Neuronal stem cell (in vitro differentiated cells): Measurements from ENCODE around the gene BPIFB2.

Experiments used
- DNase-seq: peaks from one replicate; pipeline ENCODE4 v3.0.0-alpha.2; 2013; ENCODE audit warnings: low spot score
- H2AFZ ChIP-seq: one replicate; pipeline ENCODE4 v1.6.1; 2013; ENCODE audit warnings: mild to moderate bottlenecking, low read length, inconsistent platforms
- H2AK5ac ChIP-seq: 2 replicates; pipeline ENCODE4 v1.6.1; 2013; ENCODE audit warnings: low read depth, mild to moderate bottlenecking, inconsistent platforms, low read length, moderate library complexity, mixed read lengths
- H2BK120ac ChIP-seq: 2 replicates; pipeline ENCODE4 v1.6.1; 2013; ENCODE audit warnings: low read depth, mild to moderate bottlenecking, inconsistent platforms, low read length, moderate library complexity, mixed read lengths
- H2BK12ac ChIP-seq: one replicate; pipeline ENCODE4 v1.6.1; 2013; ENCODE audit warnings: low read length, inconsistent platforms
- H2BK15ac ChIP-seq: 2 replicates; pipeline ENCODE4 v1.6.1; 2013; ENCODE audit warnings: mild to moderate bottlenecking, low read length, inconsistent platforms, mixed read lengths
- H2BK5ac ChIP-seq: one replicate; pipeline ENCODE4 v1.6.1; 2013; ENCODE audit warnings: inconsistent platforms, mild to moderate bottlenecking, low read length, moderate library complexity
- H3K14ac ChIP-seq: one replicate; pipeline ENCODE4 v1.6.1; 2013; ENCODE audit warnings: low read length, inconsistent platforms
- H3K18ac ChIP-seq: 2 replicates; pipeline ENCODE4 v1.6.1; 2013; ENCODE audit warnings: low read length, inconsistent platforms
- H3K23ac ChIP-seq: 2 replicates; pipeline ENCODE4 v1.6.1; 2013; ENCODE audit warnings: low read depth, mild to moderate bottlenecking, mixed read lengths, low read length, inconsistent platforms; ENCODE audit not compliant: poor library complexity
- H3K27ac ChIP-seq: replicated peaks from 3 replicates; pipeline ENCODE4 v1.5.1; 2013; ENCODE audit warnings: low read length, inconsistent platforms
- H3K27me3 ChIP-seq, 3 experiments: 2 replicates each; pipeline ENCODE4 v1.6.1; 2013; ENCODE audit warnings: low read length in 3 of 3, mild to moderate bottlenecking in 2 of 3, inconsistent platforms in 1 of 3, low read depth in 1 of 3, mixed read lengths in 1 of 3, moderate library complexity in 1 of 3; ENCODE audit not compliant: control insufficient read depth in 3 of 3, insufficient read depth in 3 of 3
- H3K36me3 ChIP-seq, 2 donors: replicated peaks in 1 of 2; 2 replicates each; pipeline ENCODE4 v1.6.1; 2013; ENCODE audit warnings: low read length in 2 of 2; ENCODE audit not compliant: control insufficient read depth in 2 of 2, insufficient read depth in 2 of 2
- H3K4ac ChIP-seq: 2 replicates; pipeline ENCODE4 v1.6.1; 2013; ENCODE audit warnings: inconsistent platforms, mild to moderate bottlenecking, low read length, moderate library complexity
- H3K4me1 ChIP-seq, 2 donors: 1 replicate in 1 of 2; 2 replicates in 1 of 2; pipeline ENCODE4 v1.6.1; 2013; ENCODE audit warnings: low read length in 2 of 2, low read depth in 1 of 2; ENCODE audit not compliant: control insufficient read depth in 2 of 2, insufficient read depth in 1 of 2
- H3K4me2 ChIP-seq: one replicate; pipeline ENCODE4 v1.6.1; 2013; ENCODE audit warnings: mild to moderate bottlenecking, low read length, inconsistent platforms; ENCODE audit not compliant: insufficient read depth, poor library complexity, severe bottlenecking
- H3K4me3 ChIP-seq, 2 donors: 2 replicates each; pipeline ENCODE4 v1.5.1; 2013; ENCODE audit warnings: low read length in 2 of 2, mild to moderate bottlenecking in 2 of 2, inconsistent platforms in 1 of 2, moderate library complexity in 1 of 2
- H3K79me1 ChIP-seq: one replicate; pipeline ENCODE4 v1.6.1; 2013; ENCODE audit warnings: low read depth, mild to moderate bottlenecking, inconsistent platforms, low read length, moderate library complexity
- H3K9ac ChIP-seq: one replicate; pipeline ENCODE4 v1.6.1; 2013; ENCODE audit warnings: mild to moderate bottlenecking, low read depth, low read length, inconsistent platforms; ENCODE audit not compliant: poor library complexity
- H3K9me3 ChIP-seq, 2 donors: replicated peaks in 1 of 2; 2 replicates each; pipeline versions ENCODE3 to v1.6.1; 2013; ENCODE audit warnings: low read length in 2 of 2, mild to moderate bottlenecking in 2 of 2, inconsistent platforms in 1 of 2, low read depth in 1 of 2, mixed read lengths in 1 of 2, moderate library complexity in 1 of 2; ENCODE audit not compliant: control insufficient read depth in 2 of 2, insufficient read depth in 1 of 2
- H4K8ac ChIP-seq: one replicate; pipeline ENCODE4 v1.6.1; 2013; ENCODE audit warnings: low read depth, mild to moderate bottlenecking, inconsistent platforms, low read length, moderate library complexity
- H4K91ac ChIP-seq: one replicate; pipeline ENCODE4 v1.6.1; 2013; ENCODE audit warnings: low read length, low read depth, mild to moderate bottlenecking, inconsistent platforms; ENCODE audit not compliant: poor library complexity
- WGBS, 2 donors: extraction: QIAGEN DNeasy Blood & Tissue Kit; methylation state at CpG; one replicate each; pipeline ENCODE4 v1.1.7; 2013; ENCODE audit warnings: missing lambda C conversion rate in 2 of 2, mixed read lengths in 1 of 2; ENCODE audit not compliant: insufficient read length in 2 of 2, insufficient replicate concordance in 1 of 2; ENCODE audit errors: extremely low coverage in 2 of 2; 5-methylcytosine and 5-hydroxymethylcytosine counted together

BPIFB2 gene

GRCh38 chr20:33021879-33022278 is 14.4 kb downstream of the BPIFB2 start:
- no peak overlapping the region for H3K4ac ChIP-seq
- H4K8ac ChIP-seq = no peak overlapping the region
- no peak overlapping the region for H2BK15ac ChIP-seq
- H3K4me2 ChIP-seq = no peak overlapping the region
- no peak overlapping the region for H3K14ac ChIP-seq
- H3K9me3 ChIP-seq = no peaks in the 10 kb centered on the region
- H2BK5ac ChIP-seq = no peak overlapping the region
- DNase-seq = no peak
- no peak overlapping the region for H3K27ac ChIP-seq
- H4K91ac ChIP-seq = no peak overlapping the region
- no peak overlapping the region for H3K23ac ChIP-seq
- no peaks in the 10 kb centered on the region for H3K79me1 ChIP-seq
- no peak overlapping the region for H3K4me3 ChIP-seq
- no peak overlapping the region for H2BK120ac ChIP-seq
- H3K36me3 ChIP-seq = no peaks in the 10 kb centered on the region
- no peak overlapping the region for H3K9ac ChIP-seq
- no peak overlapping the region for H2AFZ ChIP-seq
- no peak overlapping the region for H3K18ac ChIP-seq
- H3K4me1 ChIP-seq = no peaks in the 10 kb centered on the region
- peak overlapping the region; percentile 8 for H2AK5ac ChIP-seq
- H3K27me3 ChIP-seq = peaks cover 0 to 13% (median 0%) of the 10 kb centered on the region in 3 experiments
- no CpG with 5 or more reads among the region's 3 CpGs for WGBS, 2 donors
- no peak overlapping the region for H2BK12ac ChIP-seq

- no peaks in the 10 kb centered on the region for H3K4me1 ChIP-seq
- no peak overlapping the region for H3K4me2 ChIP-seq
- WGBS, 2 donors = no CpG with 5 or more reads among the region's 4 CpGs
- no peak overlapping the region for H3K4ac ChIP-seq
- no peak overlapping the region for H3K14ac ChIP-seq
- DNase-seq = no peak
- peaks cover 0 to 12% (median 0%) of the 10 kb centered on the region in 3 experiments for H3K27me3 ChIP-seq
- no peaks in the 10 kb centered on the region for H3K79me1 ChIP-seq
- no peak overlapping the region for H3K23ac ChIP-seq
- H2BK5ac ChIP-seq = no peak overlapping the region
- no peak overlapping the region for H3K18ac ChIP-seq
- H3K9me3 ChIP-seq = no peaks in the 10 kb centered on the region
- H3K4me3 ChIP-seq = no peak overlapping the region
- H2BK15ac ChIP-seq = no peak overlapping the region
- no peaks in the 10 kb centered on the region for H3K36me3 ChIP-seq
- H2AFZ ChIP-seq = no peak overlapping the region
- H2AK5ac ChIP-seq = no peak overlapping the region
- H3K9ac ChIP-seq = no peak overlapping the region
- H4K91ac ChIP-seq = no peak overlapping the region
- no peak overlapping the region for H3K27ac ChIP-seq
- H2BK120ac ChIP-seq = no peak overlapping the region
- no peak overlapping the region for H4K8ac ChIP-seq
- no peak overlapping the region for H2BK12ac ChIP-seq
Measured at GRCh38 chr20:33022289-33022688, 14.8 kb downstream of the BPIFB2 start.

- no peaks in the 10 kb centered on the region for H3K36me3 ChIP-seq
- WGBS, 2 donors = no CpG with 5 or more reads among the region's 7 CpGs
Measured at GRCh38 chr20:33022694-33023438, 15.4 kb downstream of the BPIFB2 start.

GRCh38 chr20:33023439-33024242 is 16.1 kb downstream of the BPIFB2 start:
- H3K79me1 ChIP-seq = no peaks in the 10 kb centered on the region
- no peak overlapping the region for H3K18ac ChIP-seq
- no peak overlapping the region for H3K14ac ChIP-seq
- H2AK5ac ChIP-seq = peak overlapping the region; percentile 47
- no peak overlapping the region for H3K4ac ChIP-seq
- no peak overlapping the region for H2AFZ ChIP-seq
- no peaks in the 10 kb centered on the region for H3K9me3 ChIP-seq
- H2BK15ac ChIP-seq = no peak overlapping the region
- no peak overlapping the region for H3K23ac ChIP-seq
- no peak overlapping the region for H4K91ac ChIP-seq
- H4K8ac ChIP-seq = no peak overlapping the region
- no peak overlapping the region for H2BK5ac ChIP-seq
- no peak overlapping the region for H2BK12ac ChIP-seq
- no peaks in the 10 kb centered on the region for H3K4me1 ChIP-seq
- peaks cover 0 to under 1% (median 0%) of the 10 kb centered on the region in 3 experiments for H3K27me3 ChIP-seq
- no peaks in the 10 kb centered on the region for H3K36me3 ChIP-seq
- no peak overlapping the region for H3K27ac ChIP-seq
- no peak overlapping the region for H3K4me2 ChIP-seq
- H2BK120ac ChIP-seq = no peak overlapping the region
- no peak for DNase-seq
- no CpG with 5 or more reads among the region's 6 CpGs for WGBS, 2 donors
- H3K9ac ChIP-seq = no peak overlapping the region
- H3K4me3 ChIP-seq = no peak overlapping the region

More at GRCh38 chr20:33022694-33023438, 15.4 kb downstream of the BPIFB2 start:
- no peak overlapping the region for H3K4me2 ChIP-seq
- no peak overlapping the region for H4K8ac ChIP-seq
- no peak overlapping the region for H3K4me3 ChIP-seq
- no peak overlapping the region for H3K4ac ChIP-seq
- peak overlapping the region; percentile 47 for H2AK5ac ChIP-seq
- no peak overlapping the region for H2AFZ ChIP-seq
- H3K79me1 ChIP-seq = no peaks in the 10 kb centered on the region
- H3K27me3 ChIP-seq = peaks cover 0 to 8% (median 0%) of the 10 kb centered on the region in 3 experiments
- H2BK5ac ChIP-seq = no peak overlapping the region
- no peaks in the 10 kb centered on the region for H3K4me1 ChIP-seq
- H3K14ac ChIP-seq = no peak overlapping the region
- H2BK15ac ChIP-seq = no peak overlapping the region
- no peaks in the 10 kb centered on the region for H3K9me3 ChIP-seq
- no peak overlapping the region for H2BK120ac ChIP-seq
- no peak overlapping the region for H3K23ac ChIP-seq
- no peak overlapping the region for H2BK12ac ChIP-seq
- no peak for DNase-seq
- H3K27ac ChIP-seq = no peak overlapping the region
- H4K91ac ChIP-seq = no peak overlapping the region
- H3K9ac ChIP-seq = no peak overlapping the region
- peak overlapping the region; percentile 44 for H3K18ac ChIP-seq
